ENCODE data around the gene BDKRB1.

DNA sequence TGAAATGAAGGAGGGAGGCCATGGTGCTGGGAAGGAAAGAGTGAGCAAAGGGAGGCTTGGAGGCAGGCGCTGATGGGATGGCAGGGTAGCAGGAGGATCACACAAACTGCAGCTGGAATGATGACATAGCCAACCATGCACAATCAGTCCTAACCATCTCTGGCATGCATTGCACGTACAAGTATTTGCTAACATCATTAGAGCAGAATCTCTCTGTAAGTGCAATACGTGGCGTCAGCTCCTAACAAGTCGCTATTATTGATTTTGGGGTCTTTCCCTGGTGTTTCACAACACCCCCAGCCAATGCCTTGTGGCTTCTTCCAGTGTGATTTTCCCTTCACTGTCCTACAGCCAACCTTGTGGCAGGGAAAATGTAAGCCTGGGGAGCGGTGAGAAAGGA lies 18.5 kb downstream of the BDKRB1 start:
- TF ChIP-seq, protein P1, sequence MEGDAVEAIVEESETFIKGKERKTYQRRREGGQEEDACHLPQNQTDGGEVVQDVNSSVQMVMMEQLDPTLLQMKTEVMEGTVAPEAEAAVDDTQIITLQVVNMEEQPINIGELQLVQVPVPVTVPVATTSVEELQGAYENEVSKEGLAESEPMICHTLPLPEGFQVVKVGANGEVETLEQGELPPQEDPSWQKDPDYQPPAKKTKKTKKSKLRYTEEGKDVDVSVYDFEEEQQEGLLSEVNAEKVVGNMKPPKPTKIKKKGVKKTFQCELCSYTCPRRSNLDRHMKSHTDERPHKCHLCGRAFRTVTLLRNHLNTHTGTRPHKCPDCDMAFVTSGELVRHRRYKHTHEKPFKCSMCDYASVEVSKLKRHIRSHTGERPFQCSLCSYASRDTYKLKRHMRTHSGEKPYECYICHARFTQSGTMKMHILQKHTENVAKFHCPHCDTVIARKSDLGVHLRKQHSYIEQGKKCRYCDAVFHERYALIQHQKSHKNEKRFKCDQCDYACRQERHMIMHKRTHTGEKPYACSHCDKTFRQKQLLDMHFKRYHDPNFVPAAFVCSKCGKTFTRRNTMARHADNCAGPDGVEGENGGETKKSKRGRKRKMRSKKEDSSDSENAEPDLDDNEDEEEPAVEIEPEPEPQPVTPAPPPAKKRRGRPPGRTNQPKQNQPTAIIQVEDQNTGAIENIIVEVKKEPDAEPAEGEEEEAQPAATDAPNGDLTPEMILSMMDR (IDR thresholded peaks at IDR 0.05; ENCODE audit: borderline replicate concordance, extremely low read depth, low read length, poor library complexity, severe bottlenecking), result no peak
- no peak for TF ChIP-seq EZH2 (IDR thresholded peaks at IDR 0.05; ENCODE audit: borderline replicate concordance, low read depth, low read length, severe bottlenecking)
